Dermis lymphatic vessel endothelial cell (primary cell): ENCODE results near the gene ATP2A3. TPM values are rescaled to one million over a fixed set of nuclear protein-coding genes. Genes with fewer than 3 reads are reported as not detected.

Source experiments
- total RNA-seq: library from RNA; depleted of rRNA; stranded (reverse); fragments of >200 nt; gene quantifications from 2 replicates; pipeline ENCODE4 v1.2.1, GENCODE V29; 2014

The ATP2A3 gene
- total RNA-seq = 0.09 and 0.11 TPM in 2 replicates

GRCh38 chr17:3964203-3965117 lies at the start of gene ATP2A3:
Gene ATP2A3, minus strand, starts transcription at chr17:3964437. Its CDS starts 146 bp downstream, at chr17:3964291.

GRCh38 chr17:3915995-3916696 lies 48.1 kb downstream of the ATP2A3 start, which contains the start of gene P2RX1:
Gene P2RX1, minus strand, starts transcription at chr17:3916465. Its CDS starts 240 bp downstream, at chr17:3916225.

GRCh38 chr17:3893003-3893719 lies 71.1 kb downstream of the ATP2A3 start, which contains the start of gene CAMKK1:
Gene CAMKK1, minus strand, starts transcription at chr17:3893053. Its CDS starts 7,366 bp downstream, at chr17:3885687.

Other genes starting within 250 kb of the ATP2A3 start
- 1.1 and 1.4 TPM in 2 replicates for gene HASPIN, start 240.5 kb downstream of the ATP2A3 start, total RNA-seq
- gene ITGAE, start 163.2 kb downstream of the ATP2A3 start, total RNA-seq = 16.6 and 16.7 TPM in 2 replicates
- gene NCBP3, start 118.2 kb downstream of the ATP2A3 start, total RNA-seq = 14.8 and 19.3 TPM in 2 replicates
- 0.87 and 1.1 TPM in 2 replicates for gene CAMKK1, start 71.4 kb downstream of the ATP2A3 start, total RNA-seq
- gene P2RX1, start 48.0 kb downstream of the ATP2A3 start, total RNA-seq = not detected in 2 replicates
- 29.0 and 31.1 TPM in 2 replicates for gene ZZEF1, start 178.6 kb upstream of the ATP2A3 start, total RNA-seq
- gene CYB5D2, start 178.8 kb upstream of the ATP2A3 start, total RNA-seq = 62.2 and 65.9 TPM in 2 replicates